Neural progenitor cell (in vitro differentiated cells): ENCODE data around the gene C5orf34. TPM values are rescaled to one million over a fixed set of nuclear protein-coding genes. Genes with fewer than 3 reads are reported as not detected.
"Not testable (repeated sequence)": the region's sequence is repeated elsewhere in the genome, so short reads cannot be mapped to it uniquely, and the experiment has no call there.

Experiments
- DNase-seq: peaks from one replicate; pipeline ENCODE4 v3.0.0-alpha.2; 2016; ENCODE audit warnings: low spot score
- H2AFZ ChIP-seq: fragments of 200-600 bp; sonication (generic); replicated peaks from 2 replicates; pipeline ENCODE4 v1.6.1; 2016; ENCODE audit warnings: antibody characterized with exemption
- H3F3A ChIP-seq: fragments of 200-600 bp; sonication (generic); 2 replicates; pipeline ENCODE4 v1.6.1; 2016; ENCODE audit warnings: antibody characterized with exemption, low read depth
- H3K27ac ChIP-seq: fragments of 200-600 bp; sonication (generic); 2 replicates; pipeline ENCODE4 v1.5.1; 2016; ENCODE audit warnings: mild to moderate bottlenecking
- H3K27me3 ChIP-seq: fragments of 200-600 bp; sonication (generic); 2 replicates; pipeline ENCODE4 v1.6.1; 2016; ENCODE audit warnings: mild to moderate bottlenecking, moderate library complexity
- H3K36me3 ChIP-seq: fragments of 200-600 bp; sonication (generic); 2 replicates; pipeline ENCODE4 v1.5.1; 2016
- H3K4me1 ChIP-seq: fragments of 200-600 bp; sonication (generic); 2 replicates; pipeline ENCODE4 v1.6.1; 2016; ENCODE audit warnings: mixed run types
- H3K4me2 ChIP-seq: fragments of 200-600 bp; sonication (generic); 2 replicates; pipeline ENCODE4 v1.6.1; 2016
- H3K4me3 ChIP-seq: fragments of 200-600 bp; sonication (generic); 2 replicates; pipeline ENCODE4 v1.5.1; 2016
- H3K79me2 ChIP-seq: fragments of 200-600 bp; sonication (generic); 2 replicates; pipeline ENCODE4 v1.6.1; 2016; ENCODE audit warnings: low read depth
- H3K9ac ChIP-seq: fragments of 200-600 bp; sonication (generic); 2 replicates; pipeline ENCODE4 v1.6.1; 2016
- H3K9me3 ChIP-seq: fragments of 200-600 bp; sonication (generic); 2 replicates; pipeline ENCODE4 v1.5.1; 2016; ENCODE audit warnings: low read depth
- H4K20me1 ChIP-seq: fragments of 200-600 bp; sonication (generic); 2 replicates; pipeline ENCODE4 v1.6.1; 2016; ENCODE audit warnings: low read depth
- H3K27ac Mint-ChIP-seq: 3 replicates; pipeline ENCODE4 v1.8.0; 2021; ENCODE audit warnings: mixed read lengths
- H3K27me3 Mint-ChIP-seq: 2 replicates; pipeline ENCODE4 v1.8.0; 2022; ENCODE audit warnings: low read depth, mild to moderate bottlenecking, inconsistent platforms, moderate library complexity, mixed read lengths; ENCODE audit not compliant: insufficient read depth
- H3K36me3 Mint-ChIP-seq: 3 replicates; pipeline ENCODE4 v1.8.0; 2021; ENCODE audit warnings: mixed read lengths
- H3K4me1 Mint-ChIP-seq: 3 replicates; pipeline ENCODE4 v1.8.0; 2021; ENCODE audit warnings: mixed read lengths
- H3K4me3 Mint-ChIP-seq: 3 replicates; pipeline ENCODE4 v1.8.0; 2021; ENCODE audit warnings: mild to moderate bottlenecking, moderate library complexity, mixed read lengths
- H3K9me3 Mint-ChIP-seq: 3 replicates; pipeline ENCODE4 v1.8.0; 2020; ENCODE audit warnings: mixed read lengths
- EZH2 ChIP-seq: fragments of 200-600 bp; sonication (generic); IDR thresholded peaks from 2 replicates; pipeline ENCODE4 v1.6.1; 2017; ENCODE audit warnings: antibody characterized with exemption, mild to moderate bottlenecking, moderate library complexity
- EZH2phosphoT487 ChIP-seq: fragments of 200-600 bp; sonication (generic); IDR thresholded peaks from 2 replicates; pipeline ENCODE4 v1.6.1; 2017; ENCODE audit warnings: antibody characterized with exemption
- total RNA-seq: library from RNA; depleted of rRNA; stranded (reverse); fragments of >200 nt; gene quantifications from 2 replicates; pipeline ENCODE4 v1.2.3, GENCODE V29; 2015; ENCODE audit warnings: low replicate concordance
- TF ChIP-seq, protein P1 (sequence below): fragments of 200-600 bp; sonication (generic); IDR thresholded peaks from 2 replicates; pipeline ENCODE4 v1.5.1; 2017; ENCODE audit warnings: antibody characterized with exemption, mild to moderate bottlenecking

C5orf34 gene
- total RNA-seq, 1 donor from 2014 or later = 17.2 TPM

DNA sequence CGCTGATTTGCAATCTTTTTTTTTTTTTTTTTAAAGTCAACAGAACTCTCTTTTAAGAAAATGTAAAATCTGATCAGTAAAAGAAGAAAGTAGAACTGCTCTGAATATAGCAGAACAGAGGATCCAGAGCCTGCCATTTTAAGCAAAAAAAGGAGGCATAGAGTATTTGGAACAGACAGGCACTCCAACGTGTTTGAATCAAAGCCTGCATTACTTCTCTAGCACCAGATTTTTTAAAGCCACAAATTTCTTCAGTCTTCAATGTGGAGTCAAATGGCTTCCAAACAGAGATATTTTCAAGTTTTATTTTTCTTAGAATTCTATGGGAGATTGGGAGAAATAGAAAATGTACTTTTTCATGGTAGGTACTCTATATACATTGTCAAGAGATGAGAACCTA lies 36.8 kb upstream of the C5orf34 start:
- H3K79me2 ChIP-seq = peaks cover 96% of the 10 kb centered on the region

DNA sequence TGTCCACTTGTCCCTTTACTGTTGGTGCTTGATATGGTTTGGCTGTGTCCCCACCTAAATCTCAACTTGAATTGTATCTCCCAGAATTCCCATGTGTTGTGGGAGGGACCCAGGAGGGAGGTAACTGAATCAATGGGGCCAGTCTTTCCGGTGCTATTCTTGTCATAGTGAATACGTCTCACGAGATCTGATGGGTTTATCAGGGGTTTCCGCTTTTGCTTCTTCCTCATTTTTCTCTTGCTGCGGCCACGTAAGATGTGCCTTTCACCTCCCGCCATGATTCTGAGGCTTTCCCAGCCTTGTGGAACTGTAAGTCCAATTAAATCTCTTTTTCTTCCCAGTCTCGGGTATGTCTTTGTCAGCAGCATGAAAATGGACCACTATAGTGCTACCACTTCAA lies 34.3 kb upstream of the C5orf34 start:
- H3K36me3 Mint-ChIP-seq = peaks cover 41% of the 10 kb centered on the region
- H3K27ac Mint-ChIP-seq, H3K9me3 ChIP-seq, H3K4me3 ChIP-seq, H3K4me2 ChIP-seq, H3K27me3 Mint-ChIP-seq, H3K27me3 ChIP-seq, H3F3A ChIP-seq, H3K4me1 Mint-ChIP-seq, H3K4me3 Mint-ChIP-seq, H2AFZ ChIP-seq, H3K9ac ChIP-seq, DNase-seq, H3K9me3 Mint-ChIP-seq, H3K27ac ChIP-seq: not testable (repeated sequence)
- peaks cover 32% of the 10 kb centered on the region for H3K4me1 ChIP-seq
- H3K36me3 ChIP-seq = peaks cover 42% of the 10 kb centered on the region
- peaks cover 98% of the 10 kb centered on the region for H3K79me2 ChIP-seq
- peaks cover 88% of the 10 kb centered on the region for H4K20me1 ChIP-seq

More for the DNA sequence above, 36.8 kb upstream of the C5orf34 start:
- peaks cover 16% of the 10 kb centered on the region for H3F3A ChIP-seq
- no peak overlapping the region for H3K27ac Mint-ChIP-seq
- H3K9ac ChIP-seq = no peak overlapping the region
- no peak overlapping the region for H3K4me3 ChIP-seq
- peak overlapping the region; percentile 95 for H3K4me2 ChIP-seq
- peaks cover 38% of the 10 kb centered on the region for H3K36me3 ChIP-seq
- H3K4me1 Mint-ChIP-seq = peaks cover 3% of the 10 kb centered on the region
- no peaks in the 10 kb centered on the region for H3K27me3 ChIP-seq
- peaks cover 3% of the 10 kb centered on the region for H3K9me3 Mint-ChIP-seq
- DNase-seq = no peak
- H2AFZ ChIP-seq = no peak overlapping the region
- no peak overlapping the region for H3K4me3 Mint-ChIP-seq
- no peak for TF ChIP-seq EZH2
- TF ChIP-seq, protein P1, sequence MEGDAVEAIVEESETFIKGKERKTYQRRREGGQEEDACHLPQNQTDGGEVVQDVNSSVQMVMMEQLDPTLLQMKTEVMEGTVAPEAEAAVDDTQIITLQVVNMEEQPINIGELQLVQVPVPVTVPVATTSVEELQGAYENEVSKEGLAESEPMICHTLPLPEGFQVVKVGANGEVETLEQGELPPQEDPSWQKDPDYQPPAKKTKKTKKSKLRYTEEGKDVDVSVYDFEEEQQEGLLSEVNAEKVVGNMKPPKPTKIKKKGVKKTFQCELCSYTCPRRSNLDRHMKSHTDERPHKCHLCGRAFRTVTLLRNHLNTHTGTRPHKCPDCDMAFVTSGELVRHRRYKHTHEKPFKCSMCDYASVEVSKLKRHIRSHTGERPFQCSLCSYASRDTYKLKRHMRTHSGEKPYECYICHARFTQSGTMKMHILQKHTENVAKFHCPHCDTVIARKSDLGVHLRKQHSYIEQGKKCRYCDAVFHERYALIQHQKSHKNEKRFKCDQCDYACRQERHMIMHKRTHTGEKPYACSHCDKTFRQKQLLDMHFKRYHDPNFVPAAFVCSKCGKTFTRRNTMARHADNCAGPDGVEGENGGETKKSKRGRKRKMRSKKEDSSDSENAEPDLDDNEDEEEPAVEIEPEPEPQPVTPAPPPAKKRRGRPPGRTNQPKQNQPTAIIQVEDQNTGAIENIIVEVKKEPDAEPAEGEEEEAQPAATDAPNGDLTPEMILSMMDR = no peak
- no peak for TF ChIP-seq EZH2phosphoT487
- H4K20me1 ChIP-seq = peaks cover 85% of the 10 kb centered on the region
- H3K27ac ChIP-seq = no peak overlapping the region
- H3K4me1 ChIP-seq = peaks cover 46% of the 10 kb centered on the region
- H3K27me3 Mint-ChIP-seq = peaks cover 5% of the 10 kb centered on the region
- H3K9me3 ChIP-seq = no peaks in the 10 kb centered on the region
- peaks cover 29% of the 10 kb centered on the region for H3K36me3 Mint-ChIP-seq

DNA sequence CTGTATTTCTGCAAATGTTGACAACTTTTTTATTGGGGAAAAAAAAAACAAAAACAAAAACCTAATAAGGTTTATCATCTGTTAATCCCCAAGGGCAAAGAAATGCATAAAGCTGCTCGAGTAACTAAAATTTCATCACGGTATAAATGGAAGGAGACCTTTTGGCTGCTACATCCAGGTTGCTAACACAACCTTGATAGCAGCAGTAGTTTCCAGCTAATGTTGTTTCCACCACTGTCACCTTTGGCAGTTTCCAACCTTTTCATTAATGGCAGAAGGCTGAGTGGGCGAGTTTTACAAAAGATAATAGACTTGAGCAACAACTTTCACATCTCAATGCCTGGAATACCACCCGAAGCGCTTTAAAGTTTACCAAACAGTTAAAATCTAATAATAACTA lies 33.4 kb upstream of the C5orf34 start:
- H3K4me3 ChIP-seq = no peak overlapping the region
- H3K79me2 ChIP-seq = peaks cover 96% of the 10 kb centered on the region
- no peak overlapping the region for H3K9ac ChIP-seq
- no peaks in the 10 kb centered on the region for H3F3A ChIP-seq
- H4K20me1 ChIP-seq = peaks cover 78% of the 10 kb centered on the region
- no peak overlapping the region for H3K27ac ChIP-seq
- peaks cover 45% of the 10 kb centered on the region for H3K36me3 Mint-ChIP-seq
- no peak overlapping the region for H3K4me2 ChIP-seq
- no peak overlapping the region for H3K27ac Mint-ChIP-seq
- H3K4me3 Mint-ChIP-seq = no peak overlapping the region
- H3K27me3 ChIP-seq = no peaks in the 10 kb centered on the region
- TF ChIP-seq EZH2phosphoT487 = no peak
- no peak for TF ChIP-seq EZH2
- TF ChIP-seq, protein P1 = no peak
- no peaks in the 10 kb centered on the region for H3K9me3 ChIP-seq
- no peak overlapping the region for H2AFZ ChIP-seq
- H3K27me3 Mint-ChIP-seq = peaks cover 3% of the 10 kb centered on the region
- no peak for DNase-seq
- peaks cover 47% of the 10 kb centered on the region for H3K36me3 ChIP-seq
- peaks cover 3% of the 10 kb centered on the region for H3K4me1 Mint-ChIP-seq
- peaks cover 25% of the 10 kb centered on the region for H3K4me1 ChIP-seq
- H3K9me3 Mint-ChIP-seq = peaks cover 3% of the 10 kb centered on the region

DNA sequence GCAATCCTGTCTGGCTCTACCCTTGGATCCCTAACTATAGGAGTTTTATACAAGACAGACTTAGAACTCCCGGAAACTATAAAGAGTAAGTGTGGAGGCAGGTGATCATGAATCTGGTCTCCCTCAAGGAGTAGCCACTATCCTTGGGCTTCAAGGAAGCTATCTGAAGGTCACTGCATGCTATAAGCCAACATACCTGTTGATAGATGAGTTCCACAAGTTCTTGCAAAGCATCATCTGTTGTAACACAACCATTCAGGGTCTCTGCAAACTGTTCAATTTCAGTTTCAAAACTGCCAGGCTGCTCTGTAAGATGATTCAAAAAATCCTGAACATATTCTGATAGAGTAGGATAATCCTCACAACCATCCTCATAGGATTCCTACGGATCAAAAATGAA lies 32.6 kb upstream of the C5orf34 start:
- peaks cover 3% of the 10 kb centered on the region for H3K4me1 Mint-ChIP-seq
- no peak overlapping the region for H3K27ac Mint-ChIP-seq
- Histone ChIP-seq H2AFZ (no peak overlapping the region), H3K79me2 (peaks cover 95% of the 10 kb centered on the region), H3K9ac (no peak overlapping the region), H3K36me3 (peaks cover 55% of the 10 kb centered on the region), H3K4me2 (no peak overlapping the region), H3K4me1 (peaks cover 17% of the 10 kb centered on the region), H3K9me3 (no peaks in the 10 kb centered on the region), H4K20me1 (peaks cover 70% of the 10 kb centered on the region), H3K27ac (no peak overlapping the region), H3F3A (no peaks in the 10 kb centered on the region), H3K4me3 (no peak overlapping the region), H3K27me3 (no peaks in the 10 kb centered on the region)
- H3K9me3 Mint-ChIP-seq = peaks cover 3% of the 10 kb centered on the region
- H3K36me3 Mint-ChIP-seq = peaks cover 51% of the 10 kb centered on the region
- no peak overlapping the region for H3K4me3 Mint-ChIP-seq
- no peak for DNase-seq
- TF ChIP-seq EZH2 (no peak), EZH2phosphoT487 (no peak)
- TF ChIP-seq, protein P1 = no peak
- H3K27me3 Mint-ChIP-seq = peaks cover 3% of the 10 kb centered on the region
